ENCODE data around the gene ROR2. TPM values are rescaled to one million over a fixed set of nuclear protein-coding genes. Genes with fewer than 3 reads are reported as not detected.

The ROR2 gene
- total RNA-seq, 4 donors from 2014 or later = 4.2 to 23.2 (median 11.2) TPM

DNA sequence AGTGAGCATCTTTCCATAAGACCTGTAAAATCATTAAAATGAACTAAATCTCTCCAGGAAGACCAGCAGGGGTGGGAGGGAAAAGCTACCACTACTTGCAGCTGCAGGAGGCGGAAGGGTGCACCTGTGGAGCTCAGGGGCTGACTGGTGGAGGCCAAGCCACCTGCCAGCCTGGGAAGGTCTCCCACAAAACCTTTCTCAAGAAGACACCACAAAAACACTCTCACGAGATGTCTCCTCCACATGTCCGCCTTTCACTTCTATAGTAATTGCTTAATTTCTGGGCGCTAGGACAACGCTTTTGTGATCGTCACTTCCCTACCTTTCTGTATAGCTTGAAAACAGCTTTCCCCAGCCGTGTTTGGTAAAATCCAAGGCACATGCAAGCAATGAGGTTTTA is 114.4 kb downstream of the ROR2 start:
- no peaks in the 10 kb centered on the region for H3K9me3 ChIP-seq
- H3K27me3 ChIP-seq = no peaks in the 10 kb centered on the region
- H3K4me1 ChIP-seq = peaks cover 7 to 45% (median 26%) of the 10 kb centered on the region in 4 donors
- no peaks in the 10 kb centered on the region for H3K36me3 ChIP-seq
- peak overlapping the region in 3 of 4 donors; percentile 63 to 70 (median 64) for H3K27ac ChIP-seq
- H3K4me3 ChIP-seq = no peak overlapping the region
- intact Hi-C loops (cut with DNase I; ENCODE audit: low total_unique reads) = loop anchor here (10.0 kb wide), 1 partner anchor 59 kb away; no protein-coding TSS in a partner anchor
- TF ChIP-seq POLR2A (IDR thresholded peaks at IDR 0.05) (no peak), POLR2AphosphoS5 (IDR thresholded peaks at IDR 0.05) (no peak), EP300 (IDR thresholded peaks at IDR 0.05; ENCODE audit: low read depth) (no peak)
- no peak for DNase-seq
- in situ Hi-C loops (cut with MboI; ENCODE audit: low pct_ligation_motif_present in 1 of 4, low pct_unique_long_range_greater_than_20kb in 1 of 4, low sequenced_read_pairs in 3 of 4) = no loop called here
- 80 to 85% methylated on average over 3 to 7 of the region's 7 CpGs for WGBS, 2 donors (ENCODE audit: low coverage in 1 of 2)

DNA sequence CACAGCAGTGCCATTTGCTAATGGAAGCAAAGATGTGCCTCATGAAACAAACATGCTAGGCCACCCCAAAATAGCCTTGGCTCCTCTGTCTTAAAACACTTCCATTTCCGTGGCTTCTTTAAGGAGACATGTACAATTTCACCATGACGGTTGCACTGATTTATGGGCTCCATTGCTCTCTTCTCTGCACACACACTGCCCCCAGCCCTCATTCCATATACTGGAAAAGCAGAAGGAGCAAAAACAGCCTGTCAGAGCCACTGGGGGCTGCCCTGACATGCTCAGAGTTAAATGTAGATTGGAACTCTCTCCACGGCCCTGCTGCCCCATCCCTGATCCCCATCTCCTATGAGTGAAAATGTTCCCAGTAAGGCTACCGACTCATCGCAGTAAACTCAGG is 114.8 kb downstream of the ROR2 start:
- no peak for DNase-seq
- TF ChIP-seq POLR2AphosphoS5 (IDR thresholded peaks at IDR 0.05) (no peak), POLR2A (IDR thresholded peaks at IDR 0.05) (no peak), EP300 (IDR thresholded peaks at IDR 0.05; ENCODE audit: low read depth) (no peak)
- TF ChIP-seq, protein P1, sequence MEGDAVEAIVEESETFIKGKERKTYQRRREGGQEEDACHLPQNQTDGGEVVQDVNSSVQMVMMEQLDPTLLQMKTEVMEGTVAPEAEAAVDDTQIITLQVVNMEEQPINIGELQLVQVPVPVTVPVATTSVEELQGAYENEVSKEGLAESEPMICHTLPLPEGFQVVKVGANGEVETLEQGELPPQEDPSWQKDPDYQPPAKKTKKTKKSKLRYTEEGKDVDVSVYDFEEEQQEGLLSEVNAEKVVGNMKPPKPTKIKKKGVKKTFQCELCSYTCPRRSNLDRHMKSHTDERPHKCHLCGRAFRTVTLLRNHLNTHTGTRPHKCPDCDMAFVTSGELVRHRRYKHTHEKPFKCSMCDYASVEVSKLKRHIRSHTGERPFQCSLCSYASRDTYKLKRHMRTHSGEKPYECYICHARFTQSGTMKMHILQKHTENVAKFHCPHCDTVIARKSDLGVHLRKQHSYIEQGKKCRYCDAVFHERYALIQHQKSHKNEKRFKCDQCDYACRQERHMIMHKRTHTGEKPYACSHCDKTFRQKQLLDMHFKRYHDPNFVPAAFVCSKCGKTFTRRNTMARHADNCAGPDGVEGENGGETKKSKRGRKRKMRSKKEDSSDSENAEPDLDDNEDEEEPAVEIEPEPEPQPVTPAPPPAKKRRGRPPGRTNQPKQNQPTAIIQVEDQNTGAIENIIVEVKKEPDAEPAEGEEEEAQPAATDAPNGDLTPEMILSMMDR (IDR thresholded peaks at IDR 0.05) = no peak
- no peaks in the 10 kb centered on the region for H3K36me3 ChIP-seq
- no peaks in the 10 kb centered on the region for H3K9me3 ChIP-seq
- 33 to 74% methylated on average over 1 to 5 of the region's 5 CpGs for WGBS, 2 donors (ENCODE audit: low coverage in 1 of 2)
- no peaks in the 10 kb centered on the region for H3K27me3 ChIP-seq
- peak overlapping the region in 3 of 4 donors; percentile 63 to 70 (median 64) for H3K27ac ChIP-seq
- in situ Hi-C loops (cut with MboI; ENCODE audit: low pct_ligation_motif_present in 1 of 4, low pct_unique_long_range_greater_than_20kb in 1 of 4, low sequenced_read_pairs in 3 of 4) (no loop called here), intact Hi-C loops (cut with DNase I; ENCODE audit: low total_unique reads) (loop anchor here (10.0 kb wide), 1 partner anchor 60 kb away; no protein-coding TSS in a partner anchor)
- H3K4me1 ChIP-seq = peaks cover 7 to 45% (median 26%) of the 10 kb centered on the region in 4 donors
- no peak overlapping the region for H3K4me3 ChIP-seq

DNA sequence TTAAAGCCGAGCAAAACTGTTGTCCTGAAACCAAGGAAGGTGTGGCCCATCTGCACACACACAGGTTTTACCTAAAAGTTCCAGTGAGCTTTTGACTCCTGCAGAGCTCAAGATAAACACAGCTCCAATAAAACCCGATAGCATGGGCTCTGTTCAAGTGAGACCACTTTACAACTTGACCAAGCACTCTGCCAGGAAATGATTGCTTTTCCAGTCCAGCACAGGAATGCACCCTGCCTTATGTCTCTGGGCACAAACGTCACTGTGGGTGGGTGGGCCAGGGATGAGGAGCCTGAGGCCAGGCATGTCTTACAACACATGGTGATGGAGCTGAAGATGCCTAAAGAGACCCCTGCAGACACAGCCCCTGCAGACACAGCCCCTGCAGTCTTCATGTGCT is 115.3 kb downstream of the ROR2 start:
- Histone ChIP-seq H3K36me3 (no peaks in the 10 kb centered on the region), H3K27ac (peak overlapping the region in 3 of 4 donors; percentile 63 to 70 (median 64)), H3K4me1 (peaks cover 7 to 45% (median 26%) of the 10 kb centered on the region in 4 donors), H3K9me3 (no peaks in the 10 kb centered on the region), H3K4me3 (no peak overlapping the region), H3K27me3 (no peaks in the 10 kb centered on the region)
- whole genome bisulfite sequencing, 2 donors (ENCODE audit: low coverage in 1 of 2) = 27 to 33% methylated on average over 1 to 3 of the region's 3 CpGs
- in situ Hi-C loops (cut with MboI; ENCODE audit: low pct_ligation_motif_present in 1 of 4, low pct_unique_long_range_greater_than_20kb in 1 of 4, low sequenced_read_pairs in 3 of 4) (no loop called here), intact Hi-C loops (cut with DNase I; ENCODE audit: low total_unique reads) (loop anchor here (10.0 kb wide), 1 partner anchor 60 kb away; no protein-coding TSS in a partner anchor)
- TF ChIP-seq EP300 (IDR thresholded peaks at IDR 0.05; ENCODE audit: low read depth) (no peak), POLR2A (IDR thresholded peaks at IDR 0.05) (no peak), POLR2AphosphoS5 (IDR thresholded peaks at IDR 0.05) (peak in 1 of 3 donors; percentile 10)
- TF ChIP-seq, protein P1 (IDR thresholded peaks at IDR 0.05) = no peak
- DNase-seq = no peak

DNA sequence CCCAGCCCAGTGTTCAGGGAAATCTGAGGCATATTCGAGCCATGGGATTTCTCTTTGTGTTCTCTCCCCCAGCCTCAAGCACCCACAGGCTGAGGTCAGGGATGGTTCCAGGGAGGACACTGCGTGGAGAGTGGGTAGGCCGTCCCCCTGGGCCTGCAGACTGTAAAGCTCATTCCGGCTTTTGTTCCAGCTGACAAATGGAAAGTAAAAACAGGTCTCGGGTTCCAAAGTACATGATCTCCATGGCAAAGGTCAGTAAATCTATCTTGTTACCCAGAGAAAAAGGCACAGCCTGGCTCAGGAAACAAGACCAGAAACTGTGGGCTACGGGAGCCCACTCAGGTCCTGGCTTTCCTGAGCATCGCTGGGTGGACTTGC is 116.2 kb downstream of the ROR2 start:
- intact Hi-C loops (cut with DNase I; ENCODE audit: low total_unique reads) (loop anchor here (10.0 kb wide), 1 partner anchor 61 kb away; no protein-coding TSS in a partner anchor), in situ Hi-C loops (cut with MboI; ENCODE audit: low pct_ligation_motif_present in 1 of 4, low pct_unique_long_range_greater_than_20kb in 1 of 4, low sequenced_read_pairs in 3 of 4) (no loop called here)
- Histone ChIP-seq H3K9me3 (no peaks in the 10 kb centered on the region), H3K27ac (peak overlapping the region; percentile 9 to 70 (median 46)), H3K36me3 (no peaks in the 10 kb centered on the region), H3K4me1 (peaks cover 7 to 44% (median 25%) of the 10 kb centered on the region in 4 donors), H3K4me3 (no peak overlapping the region), H3K27me3 (no peaks in the 10 kb centered on the region)
- 66% methylated on average over 7 of the region's 7 CpGs; no CpG with 5 or more reads in 1 of the 2 donors for WGBS, 2 donors (ENCODE audit: low coverage in 1 of 2)
- DNase-seq = no peak
- TF ChIP-seq POLR2AphosphoS5 (IDR thresholded peaks at IDR 0.05) (no peak), EP300 (IDR thresholded peaks at IDR 0.05; ENCODE audit: low read depth) (no peak), POLR2A (IDR thresholded peaks at IDR 0.05) (no peak)
- TF ChIP-seq, protein P1 (IDR thresholded peaks at IDR 0.05) = no peak
